DMS53 treated with DMSO at 0.1 percent for 48 hours (cell line): ENCODE measurements around the gene PTPRG.

Source experiments
- DNase-seq: peaks from one replicate; lab custom pipeline; 2025; ENCODE audit not compliant: unreplicated experiment; lab: John Stamatoyannopoulos, UW

Gene PTPRG

DNA sequence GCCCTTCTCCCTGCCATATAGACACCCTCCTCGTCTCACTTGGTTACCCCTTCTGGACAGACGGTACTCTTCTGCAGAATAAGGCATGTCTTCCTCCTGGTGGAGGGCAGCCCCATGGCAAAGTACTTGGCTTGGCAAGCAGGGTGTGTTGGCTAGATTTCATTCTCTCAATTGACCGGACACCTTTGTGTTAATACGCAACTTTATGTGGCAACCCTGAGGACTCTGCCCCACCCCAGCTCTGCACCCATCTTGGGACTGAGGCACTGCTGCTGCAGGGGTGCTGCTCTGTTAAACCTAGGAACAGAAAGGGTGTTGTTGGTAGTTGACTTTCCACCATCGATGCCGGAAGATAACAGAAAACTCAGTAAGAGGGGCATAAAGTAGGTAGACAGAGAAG is 55.2 kb downstream of the PTPRG start:
- no peak for DNase-seq

DNA sequence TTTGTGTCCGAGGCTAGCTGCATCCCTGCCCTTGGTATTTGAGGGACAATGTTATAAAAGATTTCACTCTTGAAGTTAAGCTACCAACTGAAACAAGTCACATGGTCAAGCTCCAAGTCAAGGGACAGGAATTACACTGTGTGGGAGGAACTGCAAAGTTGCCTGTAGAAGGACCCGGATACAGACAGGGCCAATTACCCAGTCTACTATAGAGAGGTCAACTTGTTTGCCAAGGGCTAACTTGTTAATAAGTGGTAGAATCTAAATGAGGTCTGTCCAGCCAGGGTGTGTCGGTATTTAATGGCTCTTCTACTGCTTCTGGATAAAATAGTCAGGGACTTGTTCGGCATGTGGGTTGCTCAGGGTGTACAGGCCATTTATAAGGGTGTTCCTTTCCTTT is 55.7 kb downstream of the PTPRG start:
- no peak for DNase-seq

DNA sequence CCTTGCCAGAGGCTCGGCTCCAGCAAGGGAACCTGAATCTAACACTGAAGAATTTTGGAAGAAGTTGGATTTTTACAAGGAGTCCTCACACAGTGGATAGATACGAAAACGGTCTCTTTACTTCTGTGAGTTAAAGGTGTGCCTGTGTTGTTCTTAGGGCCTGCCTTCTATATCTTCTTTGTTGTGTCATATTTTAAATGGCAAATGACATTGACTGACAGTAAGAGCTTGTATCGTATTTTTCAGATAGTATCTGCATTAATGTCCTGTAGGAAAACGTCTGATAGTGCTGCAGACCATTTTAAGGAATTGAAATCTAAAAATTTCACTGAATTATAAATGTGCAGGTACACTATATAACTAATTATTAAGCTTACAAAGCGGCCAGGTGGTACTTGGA is 56.3 kb downstream of the PTPRG start:
- no peak for DNase-seq

DNA sequence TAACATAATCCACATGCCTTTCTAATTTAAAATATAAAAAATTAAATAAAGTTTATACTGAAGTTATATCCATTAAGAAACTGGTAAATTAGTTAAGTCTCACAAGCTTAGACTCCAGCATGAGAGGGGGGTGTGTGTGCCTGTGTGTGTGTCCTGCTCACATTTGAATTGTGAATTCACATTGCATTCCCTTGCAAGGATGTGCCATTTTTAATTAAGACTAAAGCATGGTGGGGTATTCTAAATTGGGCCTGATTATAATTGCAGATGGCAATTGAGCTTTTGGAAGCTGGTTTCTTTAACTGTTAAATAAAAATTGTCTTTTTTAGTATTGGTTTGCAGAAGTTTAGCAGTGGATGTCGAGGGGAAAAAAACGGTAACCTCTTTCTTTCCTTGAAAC is 56.9 kb downstream of the PTPRG start:
- no peak for DNase-seq

DNA sequence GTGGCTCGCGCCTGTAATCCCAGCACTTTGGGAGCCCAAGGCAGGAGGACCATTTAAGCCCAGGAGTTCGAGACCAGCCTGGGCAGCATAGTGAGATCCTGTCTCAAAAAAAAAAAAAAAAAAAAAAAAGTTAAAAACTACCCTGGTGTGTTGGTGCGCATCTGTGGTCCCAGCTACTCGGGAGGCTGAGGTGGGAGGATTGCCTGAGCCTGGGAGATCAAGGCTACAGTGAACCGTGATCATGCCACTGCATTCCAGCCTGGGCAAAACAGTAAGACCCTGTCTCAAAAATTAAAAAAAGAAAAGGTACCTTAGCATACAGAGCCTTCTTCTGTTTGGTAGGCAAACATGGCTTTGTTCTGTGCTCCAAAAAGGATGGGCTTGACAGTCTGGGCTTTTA is 57.5 kb downstream of the PTPRG start:
- DNase-seq, result no peak

DNA sequence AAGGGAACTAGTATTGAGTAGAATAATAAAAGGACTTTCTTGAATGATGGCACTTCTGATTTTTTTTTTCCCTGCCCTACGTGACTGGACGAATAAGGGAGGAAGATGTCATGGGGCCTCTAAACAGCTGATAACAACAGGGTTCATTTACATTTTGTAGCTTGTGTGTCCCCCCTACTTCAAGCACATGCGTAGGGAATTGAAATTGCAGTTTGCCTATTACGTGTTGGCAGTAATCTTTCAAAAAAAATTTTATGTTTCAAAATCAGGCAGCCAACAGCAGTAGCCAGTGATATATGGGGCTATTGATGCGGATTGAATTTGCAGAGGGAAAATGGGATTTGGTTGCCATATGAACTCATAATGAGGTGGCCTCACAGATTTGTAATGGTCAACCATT is 58.7 kb downstream of the PTPRG start:
- no peak for DNase-seq

DNA sequence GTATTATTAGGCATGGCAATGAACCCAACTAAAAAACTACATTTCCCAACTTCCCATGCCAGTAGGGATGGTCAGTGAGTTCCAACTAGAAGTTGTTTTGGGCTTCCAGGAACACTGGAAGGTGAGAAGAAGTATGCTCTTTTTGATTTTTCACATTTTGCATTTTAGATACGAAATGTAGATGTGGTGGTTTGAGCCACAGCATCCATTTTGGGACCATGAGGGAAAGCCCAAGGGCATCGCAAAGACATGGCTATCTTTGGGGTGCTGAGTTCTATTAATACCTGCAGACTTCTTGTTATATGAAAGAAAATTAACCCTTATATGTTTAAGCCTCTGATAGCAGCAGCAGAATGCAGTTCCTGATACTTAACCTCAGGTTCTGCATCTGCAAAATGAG is 62.9 kb downstream of the PTPRG start:
- no peak for DNase-seq

DNA sequence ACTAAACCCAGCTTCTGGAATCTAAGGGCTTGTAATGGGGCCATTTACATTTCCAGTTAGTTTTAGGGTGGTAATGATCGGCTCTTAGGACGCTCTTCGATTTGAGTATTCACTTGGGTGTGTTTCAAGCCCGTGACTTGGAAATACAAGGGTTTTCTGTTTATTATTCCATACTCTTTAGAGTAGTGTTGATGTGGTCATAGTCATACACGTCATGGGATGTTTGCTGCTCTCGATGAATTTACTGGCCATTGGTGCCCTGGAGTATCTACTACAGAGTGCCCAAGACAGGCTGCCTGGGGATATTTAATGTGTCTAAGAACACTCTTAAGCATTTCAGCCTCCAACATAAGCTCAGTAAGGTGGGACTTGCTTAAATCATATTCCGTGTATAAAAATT is 64.1 kb downstream of the PTPRG start:
- no peak for DNase-seq

DNA sequence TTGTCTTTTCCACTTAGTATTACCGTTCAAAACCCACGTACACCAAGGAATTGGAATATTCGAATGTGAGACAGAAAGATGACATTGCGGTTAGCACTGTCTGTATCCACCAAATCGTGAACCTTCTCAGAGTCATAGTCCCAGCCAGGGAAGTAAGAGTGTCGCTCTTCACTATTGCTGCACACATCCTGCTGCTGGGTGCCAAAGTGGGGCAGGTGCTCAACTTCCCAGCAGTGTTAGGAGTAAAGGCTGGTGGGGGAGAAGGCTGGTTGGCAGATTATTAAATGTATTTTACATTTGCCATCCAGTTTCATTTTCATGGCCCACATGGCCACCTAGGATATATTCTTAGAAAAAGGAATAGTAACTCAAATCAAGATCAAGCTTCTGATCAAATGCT is 65.1 kb downstream of the PTPRG start:
- DNase-seq, result no peak

DNA sequence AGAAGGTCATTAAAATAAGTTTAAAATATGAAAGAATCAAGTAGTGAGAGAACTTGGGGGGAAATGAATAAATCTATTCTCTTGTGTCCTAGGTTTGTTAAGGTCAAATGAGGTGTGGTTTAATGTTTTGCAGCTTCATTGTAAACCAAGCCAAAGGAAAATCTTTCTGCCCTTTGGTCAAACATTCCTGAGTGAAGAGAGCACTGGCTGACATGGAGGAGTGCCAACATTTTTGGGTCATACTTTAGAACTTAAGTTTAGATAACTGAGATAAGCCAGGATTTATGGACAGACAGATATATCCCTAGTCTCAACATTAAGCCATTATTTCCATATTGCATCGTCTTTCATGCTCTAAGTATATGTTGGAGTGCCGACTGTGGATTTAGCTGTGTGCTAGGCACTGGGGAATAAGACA is 66.4 kb downstream of the PTPRG start:
- no peak for DNase-seq

DNA sequence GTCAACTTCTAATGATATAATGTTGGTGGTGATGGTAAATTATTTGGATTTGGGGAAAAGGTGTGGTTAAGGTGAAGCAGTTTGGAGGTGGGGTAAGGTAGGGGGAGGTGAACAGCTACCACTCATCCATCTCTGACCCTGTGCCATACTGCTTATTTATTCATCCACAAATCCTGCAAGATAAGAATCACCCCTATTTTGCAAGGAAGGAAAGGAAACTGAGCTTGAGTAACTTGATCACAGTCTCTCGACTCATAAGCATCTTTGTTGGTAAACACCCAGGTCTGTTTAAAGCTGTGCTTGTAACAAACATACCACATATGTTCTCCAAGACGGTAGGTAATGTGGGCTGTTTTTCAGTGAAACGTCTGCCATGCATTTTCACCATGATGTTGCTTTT is 67.3 kb downstream of the PTPRG start:
- no peak for DNase-seq

DNA sequence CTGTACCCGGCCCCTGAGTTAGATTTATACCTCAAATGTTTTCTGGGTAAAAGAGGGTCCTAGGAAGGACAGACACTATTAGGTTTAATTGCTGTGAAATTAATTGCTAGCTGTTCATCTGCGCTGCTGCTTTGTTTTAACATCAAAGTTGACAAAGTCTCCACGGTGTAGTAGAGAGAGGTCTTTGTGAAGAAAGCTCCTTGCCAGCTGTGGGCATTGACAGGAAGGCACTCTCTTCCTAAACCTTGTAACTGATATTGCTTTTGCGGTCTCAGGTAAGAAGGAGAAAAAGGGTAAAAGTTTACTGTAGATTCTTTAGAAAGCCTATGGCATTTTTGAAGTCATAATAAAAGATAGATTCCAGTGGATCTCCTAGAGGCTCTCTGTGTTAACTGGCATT is 68.1 kb downstream of the PTPRG start:
- no peak for DNase-seq

DNA sequence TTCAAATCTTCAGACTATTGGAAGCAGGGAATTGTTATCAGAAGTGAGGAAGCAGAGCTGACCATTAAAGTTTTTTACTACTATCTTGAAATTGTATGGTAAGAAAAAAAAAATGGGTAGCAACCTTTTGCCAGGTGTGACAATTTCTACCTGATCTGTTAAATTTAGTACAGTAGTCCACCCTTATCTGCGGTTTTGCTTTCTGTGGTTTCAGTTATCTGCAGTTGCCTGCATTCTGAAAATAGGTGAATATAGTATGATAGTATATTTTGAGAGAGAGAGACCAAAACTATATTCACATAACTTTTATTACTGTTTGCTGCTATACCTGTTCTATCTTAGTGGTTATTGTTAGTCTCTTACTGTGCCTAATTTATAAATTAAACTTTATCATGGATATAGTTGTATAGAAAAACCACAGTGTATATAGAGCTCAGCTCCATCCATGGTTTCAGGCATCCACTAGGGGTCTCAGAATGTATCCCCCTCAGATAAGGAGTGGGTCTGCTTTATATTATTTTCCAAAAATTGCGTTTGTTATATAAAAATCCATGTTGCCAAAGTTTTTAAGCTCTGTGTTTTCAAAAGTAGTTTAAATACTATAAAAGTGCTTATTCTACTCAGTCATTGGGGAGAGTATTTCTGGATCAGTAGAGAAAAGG is 69.9 kb downstream of the PTPRG start:
- no peak for DNase-seq

DNA sequence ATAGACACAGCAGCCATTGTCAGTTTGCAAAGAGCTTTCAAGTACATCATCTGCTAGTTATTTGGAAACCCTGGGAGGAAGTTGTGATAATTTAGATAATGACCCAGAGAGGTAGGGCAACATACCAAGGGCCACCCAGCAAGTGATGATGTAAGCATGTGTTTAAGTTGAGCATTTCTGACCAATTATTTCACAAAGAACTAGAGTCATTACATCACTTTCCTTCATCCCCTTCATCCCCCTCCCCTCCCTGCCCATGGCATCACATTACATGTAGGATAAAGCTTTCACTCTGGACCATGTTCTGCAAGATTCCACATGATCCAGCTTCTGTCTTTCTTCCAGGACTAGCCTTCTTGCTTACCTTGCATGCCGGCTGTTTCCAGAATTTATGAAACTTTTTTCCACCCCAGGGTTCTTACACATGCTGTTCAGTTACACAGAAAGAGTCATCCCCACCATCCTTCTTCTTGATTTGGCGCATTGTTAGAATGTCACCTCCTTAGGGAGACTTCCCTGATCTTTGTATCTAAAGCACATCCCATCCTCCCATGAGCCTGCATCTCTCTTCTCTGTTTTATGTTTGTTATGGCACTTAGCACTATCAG is 71.3 kb downstream of the PTPRG start:
- DNase-seq, result no peak

DNA sequence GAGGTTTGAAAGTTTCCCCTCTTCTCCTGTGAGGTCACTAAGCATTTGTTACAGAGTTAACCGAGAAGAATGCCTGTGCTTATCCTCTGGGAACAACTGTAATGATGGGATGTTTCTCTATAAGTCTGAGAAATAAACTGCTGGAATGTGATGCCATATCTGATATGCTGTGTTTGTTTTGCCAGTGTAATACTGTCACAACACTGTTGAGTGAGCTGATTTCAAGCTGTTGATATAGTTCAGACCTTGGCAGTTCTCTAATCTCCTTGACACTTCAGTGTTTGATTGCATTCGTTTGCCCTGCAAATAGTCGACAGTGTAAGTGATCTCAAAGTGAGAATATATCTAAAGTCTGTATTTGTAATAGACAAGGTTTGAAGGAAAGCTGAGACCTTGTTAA is 73.3 kb downstream of the PTPRG start:
- no peak for DNase-seq

DNA sequence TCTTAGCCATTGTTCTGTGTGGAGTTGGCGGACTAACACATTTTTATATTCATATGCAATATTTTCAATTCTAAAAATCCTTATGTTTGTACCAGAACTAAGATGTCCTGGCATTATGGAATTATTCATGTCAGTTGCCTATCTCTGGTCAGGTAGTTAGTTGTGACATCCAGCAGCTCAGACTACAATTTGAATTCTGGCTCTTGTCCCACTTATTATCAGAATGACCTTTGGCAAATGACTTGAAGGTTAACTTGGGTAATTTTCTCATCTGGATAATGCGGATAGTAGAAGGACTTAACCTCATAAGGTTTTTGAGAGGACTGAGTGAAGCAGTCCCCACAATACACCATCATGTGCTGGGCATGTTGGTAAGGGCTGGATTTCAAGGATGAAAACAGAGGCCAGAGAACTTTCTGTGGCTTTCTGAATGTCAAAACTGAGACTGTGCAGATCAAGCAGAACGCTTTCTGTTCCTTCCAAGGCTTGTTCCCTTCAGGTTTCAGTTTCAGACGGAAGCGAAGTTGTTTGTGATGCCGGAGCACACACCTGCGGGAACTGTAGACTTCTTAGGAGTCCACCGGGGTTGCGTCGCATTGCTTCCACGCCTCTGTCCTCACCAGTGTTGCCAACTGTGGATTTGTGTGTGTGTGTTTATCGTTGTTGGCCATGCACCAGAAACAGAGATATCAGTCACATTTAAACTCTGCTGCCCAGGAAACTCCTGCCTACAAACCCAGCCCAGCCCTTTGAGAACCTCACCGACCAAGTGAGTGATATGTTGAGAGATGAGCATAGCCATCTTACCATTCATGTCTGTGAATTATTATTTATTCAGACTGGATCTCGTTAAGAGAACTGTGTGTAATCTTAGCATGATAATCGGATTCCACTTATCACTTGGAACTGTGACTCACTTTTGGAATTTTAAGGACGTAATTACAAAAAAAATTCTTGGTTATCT is 76.0 kb downstream of the PTPRG start:
- no peak for DNase-seq

DNA sequence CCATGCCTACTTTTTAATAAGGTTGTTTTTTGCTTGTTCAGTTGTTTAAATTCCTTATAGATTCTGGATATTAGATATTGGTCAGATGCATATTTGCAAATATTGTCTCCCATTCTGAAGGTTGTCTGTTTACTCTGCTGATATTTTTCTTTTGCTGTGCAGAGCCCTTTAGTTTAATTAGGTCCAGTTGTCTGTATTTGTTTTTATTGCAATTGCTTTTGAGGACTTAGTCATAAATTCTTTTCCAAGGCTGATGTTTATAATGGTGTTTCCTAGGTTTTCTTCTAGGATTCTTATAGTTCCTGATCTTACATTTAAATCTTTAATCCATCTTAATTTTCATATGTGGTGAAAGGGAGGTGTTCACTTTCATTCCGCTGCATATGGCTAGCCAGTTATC is 77.4 kb downstream of the PTPRG start:
- no peak for DNase-seq

DNA sequence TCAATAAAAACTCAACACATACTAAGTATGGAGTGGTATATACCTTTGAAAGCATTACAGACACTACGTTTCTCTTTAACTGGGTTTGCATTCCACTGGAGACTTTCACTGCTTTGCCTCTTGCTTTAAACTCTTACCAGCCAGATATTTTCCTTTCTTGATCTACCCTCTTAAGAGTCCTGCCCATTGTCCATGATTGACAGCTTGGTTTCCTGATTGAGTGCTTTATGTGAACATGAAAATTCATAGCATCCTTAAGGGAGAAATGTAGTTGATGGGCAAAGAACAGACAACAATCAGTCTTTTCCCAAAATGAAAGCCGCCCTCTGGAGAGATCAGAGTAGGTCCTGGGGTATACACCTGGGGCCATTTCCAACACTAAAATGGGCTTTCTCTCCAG is 78.6 kb downstream of the PTPRG start:
- no peak for DNase-seq

DNA sequence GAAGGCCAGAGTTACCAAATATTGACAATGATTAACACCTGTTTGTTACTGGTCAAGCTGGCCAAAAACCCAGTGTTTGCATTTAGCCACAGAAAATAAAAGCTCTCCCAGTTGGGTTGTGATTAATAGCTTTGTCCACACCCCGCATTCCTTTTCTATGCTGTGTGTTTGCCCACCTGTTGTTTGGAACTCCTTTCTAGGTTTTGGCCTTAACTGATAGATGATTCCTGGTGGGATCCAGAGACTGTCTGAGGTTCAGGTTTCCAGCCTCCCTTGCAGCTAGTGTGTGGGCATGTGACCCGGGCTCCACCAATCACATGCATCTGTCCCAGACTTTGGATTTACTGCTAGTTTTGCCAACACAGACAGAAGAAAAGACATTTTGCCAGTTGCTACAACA is 83.8 kb downstream of the PTPRG start:
- peak; percentile 62 for DNase-seq

DNA sequence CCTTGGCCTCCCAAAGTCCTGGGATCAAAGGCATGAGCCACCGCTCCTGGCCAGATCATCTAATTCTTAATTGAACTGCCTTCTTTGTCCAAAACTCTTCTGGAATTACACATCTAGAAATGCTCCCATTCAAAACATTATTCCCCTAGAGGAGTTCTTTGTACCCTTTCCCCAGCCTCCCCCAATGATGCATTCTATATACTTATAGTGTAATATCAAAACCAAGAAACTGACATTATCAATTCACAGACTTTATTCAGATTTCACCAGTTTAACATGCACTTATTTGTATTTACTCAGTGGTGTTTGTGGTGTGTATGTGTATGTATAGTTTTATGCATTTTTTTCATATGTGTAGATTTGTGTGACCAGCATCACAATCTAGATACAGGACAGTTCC is 85.0 kb downstream of the PTPRG start:
- no peak for DNase-seq

DNA sequence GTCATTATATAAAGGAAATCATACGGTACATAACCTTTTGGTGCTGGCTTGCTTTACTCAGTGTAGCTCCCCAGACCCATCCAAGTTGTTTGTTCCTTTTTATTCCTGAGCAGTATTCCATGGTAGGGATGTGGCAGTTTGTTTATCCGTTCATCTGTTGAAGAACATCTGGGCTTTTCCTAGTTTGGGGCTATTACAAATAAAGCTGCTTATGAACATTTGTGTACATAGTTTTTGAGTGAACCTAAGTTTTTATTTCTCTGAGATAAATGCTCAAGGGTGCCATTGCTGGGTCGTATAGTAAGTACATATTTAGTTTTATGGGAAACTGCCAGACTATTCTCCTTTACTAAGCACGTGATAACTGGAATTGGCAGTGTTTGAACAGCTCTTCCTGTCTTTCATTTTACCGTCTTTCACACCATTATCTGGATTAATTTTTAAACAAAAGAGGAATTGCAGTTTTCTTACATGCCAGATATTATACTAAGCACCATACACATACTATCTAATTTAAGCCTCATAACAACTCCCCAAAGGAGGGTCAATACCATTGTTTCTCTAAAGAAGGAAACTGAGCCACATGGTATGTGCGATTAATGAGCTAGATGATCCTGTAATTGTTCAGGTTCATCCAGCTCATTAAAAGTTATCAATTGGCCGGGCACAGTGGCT is 85.6 kb downstream of the PTPRG start:
- no peak for DNase-seq

DNA sequence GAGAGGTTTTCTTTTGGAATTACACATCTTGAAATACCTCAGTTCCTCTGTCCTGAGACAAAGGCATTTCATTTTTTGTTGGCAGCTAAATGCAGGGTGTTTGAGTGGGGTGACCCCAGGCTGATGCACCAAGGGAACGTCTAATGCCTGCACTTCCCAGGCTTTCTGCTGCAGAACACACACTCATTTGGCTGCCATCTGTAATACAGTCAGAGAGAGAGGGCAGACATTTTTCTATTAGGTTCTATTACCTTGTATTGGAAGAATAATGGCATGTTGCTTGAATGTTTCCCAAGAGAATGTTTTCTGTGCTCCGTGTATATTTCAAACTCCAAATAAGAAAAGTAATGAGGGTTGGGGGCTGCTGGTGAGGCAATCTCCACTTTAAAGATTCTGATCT is 87.1 kb downstream of the PTPRG start:
- DNase-seq, result no peak
